HCT116 (cell line): ENCODE results near the gene DDTL. TPM values are rescaled to one million over a fixed set of nuclear protein-coding genes. Genes with fewer than 3 reads are reported as not detected.
"Not testable (repeated sequence)": the region's sequence is repeated elsewhere in the genome, so short reads cannot be mapped to it uniquely, and the experiment has no call there.

Experiments used
- ATAC-seq: fragments of 200-7000 bp; cut with Tn5 transposase; 2 replicates; pipeline ENCODE4 v1.9.1; 2020; ENCODE audit warnings: mild to moderate bottlenecking, moderate library complexity
- BruUV-seq: library from RNA; stranded (reverse); fragments of 400-500 nt; replicated peaks from 2 replicates; lab custom pipeline; 2021; lab: Mats Ljungman, UMichigan
- CTCF ChIA-PET: fragments of 300-600 bp; sonication (Branson Sonifier 250); formaldehyde crosslinking; loops from one replicate; lab custom pipeline; 2021; ENCODE audit warnings: antibody characterized with exemption; lab: Charles Lee
- POLR2A ChIA-PET: fragments of 300-600, 350-600 bp; sonication (Branson Sonifier 250); formaldehyde crosslinking; loops from one replicate; lab custom pipeline; 2021; ENCODE audit warnings: antibody characterized with exemption; lab: Charles Lee
- RAD21 ChIA-PET, 2 experiments: fragments of 300-600 bp; sonication (Branson Sonifier 250); formaldehyde crosslinking; loops; one replicate each; lab custom pipeline; 2023; ENCODE audit warnings: low total read pairs in 2 of 2; ENCODE audit not compliant: uncharacterized antibody in 2 of 2, unreplicated experiment in 2 of 2, low non-redundant PET in 1 of 2; lab: Charles Lee
- DNase-seq: peaks from one replicate; pipeline ENCODE4 v3.0.0-alpha.2; 2010; ENCODE audit warnings: low read depth, low spot score
- H2AFZ ChIP-seq: fragments of 200-600 bp; shearing (Covaris generic), sonication (generic); 2 replicates; pipeline ENCODE4 v1.6.1; 2017; ENCODE audit warnings: low read depth, mixed run types, mixed read lengths, antibody characterized with exemption, low read length; ENCODE audit not compliant: poor library complexity, severe bottlenecking
- H3K27ac ChIP-seq: 2 replicates; pipeline ENCODE4 v1.5.1; 2012; ENCODE audit warnings: low read depth, low read length
- H3K27me3 ChIP-seq: fragments of 200-600 bp; sonication (generic); 2 replicates; pipeline ENCODE4 v1.6.1; 2016; ENCODE audit warnings: mixed run types, low read length, mixed read lengths; ENCODE audit not compliant: insufficient read depth
- H3K36me3 ChIP-seq, 2 experiments: fragments of 200-500 bp in 1 of 2; fragments of 200-600 bp in 1 of 2; sonication (Bioruptor generic) in 1 of 2; sonication (generic) in 1 of 2; 2 replicates each; pipeline versions ENCODE4 v1.5.1 to v1.6.1; 2014 to 2016; ENCODE audit warnings: low read length in 2 of 2, inconsistent platforms in 1 of 2, mixed read lengths in 1 of 2, mixed run types in 1 of 2; ENCODE audit not compliant: insufficient read depth in 2 of 2, control insufficient read depth in 1 of 2
- H3K4me1 ChIP-seq, 2 experiments: fragments of 200-600 bp in 1 of 2; sonication (generic) in 1 of 2; 2 replicates each; pipeline versions ENCODE4 v1.5.1 to v1.6.1; 2012 to 2017; ENCODE audit warnings: low read length in 2 of 2, inconsistent platforms in 1 of 2, mild to moderate bottlenecking in 1 of 2, mixed read lengths in 1 of 2, mixed run types in 1 of 2, moderate library complexity in 1 of 2; ENCODE audit not compliant: insufficient read depth in 2 of 2, control insufficient read depth in 1 of 2
- H3K4me2 ChIP-seq: fragments of 200-600 bp; sonication (generic); 2 replicates; pipeline ENCODE4 v1.6.1; 2017; ENCODE audit warnings: mixed run types, low read length, mixed read lengths
- H3K4me3 ChIP-seq, 2 experiments: fragments of 200-600 bp in 1 of 2; sonication (generic) in 1 of 2; replicated peaks in 1 of 2; 2 replicates each; pipeline ENCODE4 v1.5.1; 2011 to 2016; ENCODE audit warnings: low read length in 2 of 2, control low read depth in 1 of 2, low read depth in 1 of 2, mild to moderate bottlenecking in 1 of 2, mixed read lengths in 1 of 2, mixed run types in 1 of 2
- H3K79me2 ChIP-seq: fragments of 200-600 bp; sonication (generic); 2 replicates; pipeline ENCODE4 v1.6.1; 2017; ENCODE audit warnings: mild to moderate bottlenecking, mixed run types, low read length, moderate library complexity, mixed read lengths; ENCODE audit not compliant: insufficient read depth
- H3K9ac ChIP-seq: fragments of 200-600 bp; sonication (generic); 2 replicates; pipeline ENCODE4 v1.6.1; 2016; ENCODE audit warnings: low read length, mixed read lengths
- H3K9me2 ChIP-seq: fragments of 200-600 bp; sonication (generic), shearing (Covaris generic); 2 replicates; pipeline ENCODE4 v1.6.1; 2017; ENCODE audit warnings: mixed run types, mild to moderate bottlenecking, moderate library complexity; ENCODE audit not compliant: insufficient read depth
- H3K9me3 ChIP-seq, 2 experiments: fragments of 200-500 bp in 1 of 2; fragments of 200-600 bp in 1 of 2; sonication (Bioruptor generic) in 1 of 2; sonication (generic) in 1 of 2; 2 replicates each; pipeline ENCODE4 v1.6.1; 2014 to 2017; ENCODE audit warnings: low read length in 2 of 2, mixed read lengths in 2 of 2, inconsistent platforms in 1 of 2, low read depth in 1 of 2, mild to moderate bottlenecking in 1 of 2, mixed run types in 1 of 2, moderate library complexity in 1 of 2; ENCODE audit not compliant: control insufficient read depth in 1 of 2, insufficient read depth in 1 of 2
- H4K20me1 ChIP-seq: fragments of 200-600 bp; sonication (generic), shearing (Covaris generic); 2 replicates; pipeline ENCODE4 v1.6.1; 2017; ENCODE audit warnings: mixed run types, mild to moderate bottlenecking, moderate library complexity; ENCODE audit not compliant: insufficient read depth
- CBX3 ChIP-seq: IDR thresholded peaks from 2 replicates; pipeline ENCODE4 v1.6.1; 2012; ENCODE audit warnings: low read depth
- ELF1 ChIP-seq: IDR thresholded peaks from 2 replicates; pipeline ENCODE4 v1.6.1; 2012; ENCODE audit warnings: low read depth, borderline replicate concordance
- EZH2 ChIP-seq: fragments of 200-600 bp; sonication (generic); IDR thresholded peaks from 2 replicates; pipeline ENCODE4 v1.6.1; 2017; ENCODE audit warnings: antibody characterized with exemption, mixed run types
- EZH2phosphoT487 ChIP-seq: fragments of 200-600 bp; IDR thresholded peaks from 2 replicates; pipeline ENCODE4 v1.6.1; 2018; ENCODE audit warnings: antibody characterized with exemption, borderline replicate concordance
- FOSL1 ChIP-seq: IDR thresholded peaks from 2 replicates; pipeline ENCODE4 v1.6.1; 2012; ENCODE audit warnings: low read depth
- JUND ChIP-seq: IDR thresholded peaks from 2 replicates; pipeline ENCODE4 v1.6.1; 2012
- POLR2A ChIP-seq: IDR thresholded peaks from 2 replicates; pipeline ENCODE4 v1.7.0; 2011; ENCODE audit warnings: borderline replicate concordance; ENCODE audit not compliant: insufficient read depth, insufficient read length; ENCODE audit errors: extremely low read depth
- POLR2AphosphoS5 ChIP-seq: IDR thresholded peaks from 2 replicates; pipeline ENCODE4 v1.6.1; 2011; ENCODE audit warnings: mild to moderate bottlenecking, low read depth, low read length, moderate library complexity
- SIN3A ChIP-seq: IDR thresholded peaks from 2 replicates; pipeline ENCODE4 v1.6.1; 2012; ENCODE audit warnings: low read depth
- SP1 ChIP-seq: IDR thresholded peaks from 2 replicates; pipeline ENCODE4 v1.6.1; 2012; ENCODE audit warnings: low read depth
- SRF ChIP-seq: IDR thresholded peaks from 2 replicates; pipeline ENCODE4 v1.6.1; 2012; ENCODE audit warnings: low read depth
- TCF7L2 ChIP-seq: IDR thresholded peaks from 2 replicates; pipeline ENCODE4 v1.7.0; 2011; ENCODE audit warnings: borderline replicate concordance, inconsistent platforms; ENCODE audit not compliant: insufficient read depth, insufficient read length; ENCODE audit errors: extremely low read depth
- YY1 ChIP-seq: IDR thresholded peaks from 2 replicates; pipeline ENCODE4 v1.6.1; 2011; ENCODE audit warnings: low read length, low read depth, moderate library complexity, mild to moderate bottlenecking; ENCODE audit not compliant: insufficient replicate concordance; ENCODE audit errors: extremely low read depth
- intact Hi-C: fragments of 100-400 bp; cut with micrococcal nuclease; formaldehyde crosslinking; loops from 2 replicates; pipeline ENCODE4 v1.10.0; 2022
- total RNA-seq: library from RNA; stranded (reverse); gene quantifications from one replicate; pipeline ENCODE4 v1.2.1, GENCODE V29; 2021; ENCODE audit not compliant: unreplicated experiment
- TF ChIP-seq, protein P1 (sequence below), 3 experiments: fragments of 200-600 bp in 1 of 3; sonication (generic) in 1 of 3; IDR thresholded peaks in 2 of 3; conservative IDR thresholded peaks in 1 of 3; 2 replicates each; pipeline ENCODE4 v1.5.1; 2012 to 2017; ENCODE audit warnings: low read depth in 2 of 3, low read length in 2 of 3, antibody characterized with exemption in 1 of 3, borderline replicate concordance in 1 of 3, control low read depth in 1 of 3, mild to moderate bottlenecking in 1 of 3, mixed read lengths in 1 of 3, mixed run types in 1 of 3, moderate library complexity in 1 of 3; ENCODE audit not compliant: insufficient read depth in 1 of 3
- TF ChIP-seq, protein P2 (sequence below): IDR thresholded peaks from 2 replicates; pipeline ENCODE4 v1.6.1; 2012; ENCODE audit warnings: low read depth
- TF ChIP-seq, protein P3 (sequence below): IDR thresholded peaks from 2 replicates; pipeline ENCODE4 v1.6.1; 2012

Gene DDTL
- total RNA-seq, 1 experiment from 2014 or later = 3.4 TPM

GRCh38 chr22:23993581-23994177, 27.0 kb downstream of the DDTL start:
- ATAC-seq = peak; percentile 86
- RAD21 ChIA-PET, H3K27ac ChIP-seq: not testable (repeated sequence)

GRCh38 chr22:23997092-23997491, 30.4 kb downstream of the DDTL start:
- Histone ChIP-seq H3K27me3 (no peaks in the 10 kb centered on the region), H3K4me2 (no peak overlapping the region), H3K9ac (no peak overlapping the region), H3K4me3 (no peak overlapping the region), H3K79me2 (no peaks in the 10 kb centered on the region), H3K27ac (no peak overlapping the region), H3K36me3 (no peaks in the 10 kb centered on the region), H2AFZ (no peak overlapping the region), H4K20me1 (no peaks in the 10 kb centered on the region), H3K4me1 (peaks cover 0 to 11% of the 10 kb centered on the region in 2 experiments; a peak in 2 of 4 replicates), H3K9me3 (no peaks in the 10 kb centered on the region), H3K9me2 (no peaks in the 10 kb centered on the region)
- no peak for DNase-seq
- CTCF ChIA-PET = no interaction called here
- no peak for ATAC-seq
- POLR2A ChIA-PET = no interaction called here
- BruUV-seq = no TSS peak
- RAD21 ChIA-PET = no interaction called here
- intact Hi-C loops = no loop called here
- TF ChIP-seq SIN3A (no peak), EZH2 (no peak), JUND (no peak), FOSL1 (no peak), SRF (no peak), TCF7L2 (no peak), EZH2phosphoT487 (no peak), POLR2A (no peak), ELF1 (no peak), POLR2AphosphoS5 (no peak), SP1 (no peak), CBX3 (no peak), YY1 (no peak)
- TF ChIP-seq, protein P1, sequence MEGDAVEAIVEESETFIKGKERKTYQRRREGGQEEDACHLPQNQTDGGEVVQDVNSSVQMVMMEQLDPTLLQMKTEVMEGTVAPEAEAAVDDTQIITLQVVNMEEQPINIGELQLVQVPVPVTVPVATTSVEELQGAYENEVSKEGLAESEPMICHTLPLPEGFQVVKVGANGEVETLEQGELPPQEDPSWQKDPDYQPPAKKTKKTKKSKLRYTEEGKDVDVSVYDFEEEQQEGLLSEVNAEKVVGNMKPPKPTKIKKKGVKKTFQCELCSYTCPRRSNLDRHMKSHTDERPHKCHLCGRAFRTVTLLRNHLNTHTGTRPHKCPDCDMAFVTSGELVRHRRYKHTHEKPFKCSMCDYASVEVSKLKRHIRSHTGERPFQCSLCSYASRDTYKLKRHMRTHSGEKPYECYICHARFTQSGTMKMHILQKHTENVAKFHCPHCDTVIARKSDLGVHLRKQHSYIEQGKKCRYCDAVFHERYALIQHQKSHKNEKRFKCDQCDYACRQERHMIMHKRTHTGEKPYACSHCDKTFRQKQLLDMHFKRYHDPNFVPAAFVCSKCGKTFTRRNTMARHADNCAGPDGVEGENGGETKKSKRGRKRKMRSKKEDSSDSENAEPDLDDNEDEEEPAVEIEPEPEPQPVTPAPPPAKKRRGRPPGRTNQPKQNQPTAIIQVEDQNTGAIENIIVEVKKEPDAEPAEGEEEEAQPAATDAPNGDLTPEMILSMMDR (IDR thresholded peaks at IDR 0.05 in 2 of 3, conservative IDR thresholded peaks at IDR 0.05 in 1 of 3; ENCODE audit: borderline replicate concordance in 1 of 3, insufficient read depth in 1 of 3, low read depth in 2 of 3, low read length in 2 of 3) = no peak
- TF ChIP-seq, protein P2, sequence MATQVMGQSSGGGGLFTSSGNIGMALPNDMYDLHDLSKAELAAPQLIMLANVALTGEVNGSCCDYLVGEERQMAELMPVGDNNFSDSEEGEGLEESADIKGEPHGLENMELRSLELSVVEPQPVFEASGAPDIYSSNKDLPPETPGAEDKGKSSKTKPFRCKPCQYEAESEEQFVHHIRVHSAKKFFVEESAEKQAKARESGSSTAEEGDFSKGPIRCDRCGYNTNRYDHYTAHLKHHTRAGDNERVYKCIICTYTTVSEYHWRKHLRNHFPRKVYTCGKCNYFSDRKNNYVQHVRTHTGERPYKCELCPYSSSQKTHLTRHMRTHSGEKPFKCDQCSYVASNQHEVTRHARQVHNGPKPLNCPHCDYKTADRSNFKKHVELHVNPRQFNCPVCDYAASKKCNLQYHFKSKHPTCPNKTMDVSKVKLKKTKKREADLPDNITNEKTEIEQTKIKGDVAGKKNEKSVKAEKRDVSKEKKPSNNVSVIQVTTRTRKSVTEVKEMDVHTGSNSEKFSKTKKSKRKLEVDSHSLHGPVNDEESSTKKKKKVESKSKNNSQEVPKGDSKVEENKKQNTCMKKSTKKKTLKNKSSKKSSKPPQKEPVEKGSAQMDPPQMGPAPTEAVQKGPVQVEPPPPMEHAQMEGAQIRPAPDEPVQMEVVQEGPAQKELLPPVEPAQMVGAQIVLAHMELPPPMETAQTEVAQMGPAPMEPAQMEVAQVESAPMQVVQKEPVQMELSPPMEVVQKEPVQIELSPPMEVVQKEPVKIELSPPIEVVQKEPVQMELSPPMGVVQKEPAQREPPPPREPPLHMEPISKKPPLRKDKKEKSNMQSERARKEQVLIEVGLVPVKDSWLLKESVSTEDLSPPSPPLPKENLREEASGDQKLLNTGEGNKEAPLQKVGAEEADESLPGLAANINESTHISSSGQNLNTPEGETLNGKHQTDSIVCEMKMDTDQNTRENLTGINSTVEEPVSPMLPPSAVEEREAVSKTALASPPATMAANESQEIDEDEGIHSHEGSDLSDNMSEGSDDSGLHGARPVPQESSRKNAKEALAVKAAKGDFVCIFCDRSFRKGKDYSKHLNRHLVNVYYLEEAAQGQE = no peak
- TF ChIP-seq, protein P3, sequence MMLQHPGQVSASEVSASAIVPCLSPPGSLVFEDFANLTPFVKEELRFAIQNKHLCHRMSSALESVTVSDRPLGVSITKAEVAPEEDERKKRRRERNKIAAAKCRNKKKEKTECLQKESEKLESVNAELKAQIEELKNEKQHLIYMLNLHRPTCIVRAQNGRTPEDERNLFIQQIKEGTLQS = no peak

More at GRCh38 chr22:23993581-23994177, 27.0 kb downstream of the DDTL start:
- H3K4me3 ChIP-seq, BruUV-seq, H3K36me3 ChIP-seq, CTCF ChIA-PET, H3K4me1 ChIP-seq, H3K4me2 ChIP-seq, H3K79me2 ChIP-seq, H3K9ac ChIP-seq, H3K27me3 ChIP-seq, H3K9me3 ChIP-seq, H3K9me2 ChIP-seq, H4K20me1 ChIP-seq, intact Hi-C loops: not testable (repeated sequence)
- H2AFZ ChIP-seq = peak overlapping the region; percentile 74
- DNase-seq = peak; percentile 22
- POLR2A ChIA-PET = interaction anchor here (0.6 kb wide), 1 partner anchor 806 kb away, joined by 5 read pairs; no protein-coding TSS in a partner anchor
